ENCODE data around the gene COL25A1.

DNA sequence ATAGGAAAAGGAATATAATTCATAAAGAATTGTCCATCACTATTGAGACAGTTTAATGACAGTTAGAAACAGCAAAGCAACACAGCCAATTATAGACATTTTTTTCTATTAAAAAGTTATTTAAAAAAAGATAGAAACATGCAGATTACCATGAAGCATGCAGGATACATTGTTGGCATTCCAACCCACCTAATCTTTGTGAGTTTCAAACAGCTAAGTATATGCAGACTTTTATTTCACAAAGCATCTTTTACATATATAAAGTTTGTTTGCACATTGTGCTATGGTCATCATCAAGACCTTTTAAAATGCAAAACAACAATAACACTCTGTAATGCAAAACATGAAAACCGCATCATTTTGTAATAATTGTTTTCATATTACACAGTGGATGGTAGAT, 413.7 kb downstream of the COL25A1 start:
- TF ChIP-seq, protein P1, sequence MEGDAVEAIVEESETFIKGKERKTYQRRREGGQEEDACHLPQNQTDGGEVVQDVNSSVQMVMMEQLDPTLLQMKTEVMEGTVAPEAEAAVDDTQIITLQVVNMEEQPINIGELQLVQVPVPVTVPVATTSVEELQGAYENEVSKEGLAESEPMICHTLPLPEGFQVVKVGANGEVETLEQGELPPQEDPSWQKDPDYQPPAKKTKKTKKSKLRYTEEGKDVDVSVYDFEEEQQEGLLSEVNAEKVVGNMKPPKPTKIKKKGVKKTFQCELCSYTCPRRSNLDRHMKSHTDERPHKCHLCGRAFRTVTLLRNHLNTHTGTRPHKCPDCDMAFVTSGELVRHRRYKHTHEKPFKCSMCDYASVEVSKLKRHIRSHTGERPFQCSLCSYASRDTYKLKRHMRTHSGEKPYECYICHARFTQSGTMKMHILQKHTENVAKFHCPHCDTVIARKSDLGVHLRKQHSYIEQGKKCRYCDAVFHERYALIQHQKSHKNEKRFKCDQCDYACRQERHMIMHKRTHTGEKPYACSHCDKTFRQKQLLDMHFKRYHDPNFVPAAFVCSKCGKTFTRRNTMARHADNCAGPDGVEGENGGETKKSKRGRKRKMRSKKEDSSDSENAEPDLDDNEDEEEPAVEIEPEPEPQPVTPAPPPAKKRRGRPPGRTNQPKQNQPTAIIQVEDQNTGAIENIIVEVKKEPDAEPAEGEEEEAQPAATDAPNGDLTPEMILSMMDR (IDR thresholded peaks at IDR 0.05; ENCODE audit: extremely low read depth in 1 of 2, insufficient read depth in 1 of 2, low read depth in 1 of 2, low read length in 2 of 2): no peak
- TF ChIP-seq FOS (IDR thresholded peaks at IDR 0.05; ENCODE audit: borderline replicate concordance, insufficient read depth, low read length): no peak
- TF ChIP-seq, protein P2, sequence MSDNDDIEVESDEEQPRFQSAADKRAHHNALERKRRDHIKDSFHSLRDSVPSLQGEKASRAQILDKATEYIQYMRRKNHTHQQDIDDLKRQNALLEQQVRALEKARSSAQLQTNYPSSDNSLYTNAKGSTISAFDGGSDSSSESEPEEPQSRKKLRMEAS (IDR thresholded peaks at IDR 0.05; ENCODE audit: insufficient read depth, insufficient read length): no peak
